ENCODE data around the gene SPATA33.

GRCh38 chr16:89643769-89644300 is 13.8 kb upstream of the SPATA33 start:
- TF ChIP-seq CTCF (IDR thresholded peaks at IDR 0.05) (no peak), EZH2 (IDR thresholded peaks at IDR 0.05; ENCODE audit: borderline replicate concordance, insufficient read depth, low read depth, low read length, poor library complexity, severe bottlenecking) (no peak)

Data from B cell (primary cell).